ENCODE results near the gene C5orf22. TPM values are rescaled to one million over a fixed set of nuclear protein-coding genes. Genes with fewer than 3 reads are reported as not detected.

The C5orf22 gene
- polyA plus RNA-seq, 1 donor from 2014 or later: 20.3 TPM

GRCh38 chr5:31504529-31504928, 27.6 kb upstream of the C5orf22 start:
- TF ChIP-seq TAF1 (IDR thresholded peaks at IDR 0.05; ENCODE audit: low read depth) (no peak), EZH2 (IDR thresholded peaks at IDR 0.05; ENCODE audit: borderline replicate concordance, insufficient read depth, low read length, poor library complexity, severe bottlenecking) (no peak), RAD21 (conservative IDR thresholded peaks at IDR 0.05) (no peak), POLR2AphosphoS5 (IDR thresholded peaks at IDR 0.05) (peak; percentile 47), CTCF (IDR thresholded peaks at IDR 0.05; ENCODE audit: poor library complexity, severe bottlenecking) (no peak), EP300 (conservative IDR thresholded peaks at IDR 0.05; ENCODE audit: poor library complexity, severe bottlenecking) (peak; percentile 68), REST (IDR thresholded peaks at IDR 0.05; ENCODE audit: borderline replicate concordance) (no peak), SMC3 (conservative IDR thresholded peaks at IDR 0.05; ENCODE audit: poor library complexity) (no peak)
- no peak overlapping the region for H2AFZ ChIP-seq (ENCODE audit: low read depth, low read length)
- no peak overlapping the region for H3K27ac ChIP-seq (ENCODE audit: low read length)
- H3K79me2 ChIP-seq (replicated peaks; ENCODE audit: insufficient read depth, low read length): no peaks in the 10 kb centered on the region
- no peaks in the 10 kb centered on the region for H3F3A ChIP-seq (ENCODE audit: insufficient read depth, low read length, poor library complexity, severe bottlenecking)
- H3K27me3 ChIP-seq (ENCODE audit: insufficient read depth, low read depth, low read length): no peaks in the 10 kb centered on the region
- H3K36me3 ChIP-seq (ENCODE audit: insufficient read depth, low read length): no peaks in the 10 kb centered on the region
- H3K4me2 ChIP-seq (ENCODE audit: low read length): no peak overlapping the region
- no peak overlapping the region for H3K9ac ChIP-seq (ENCODE audit: low read length)
- no peaks in the 10 kb centered on the region for H4K20me1 ChIP-seq (ENCODE audit: insufficient read depth)
- no peaks in the 10 kb centered on the region for H3K9me2 ChIP-seq (ENCODE audit: insufficient read depth, low read length)
- H3K9me3 ChIP-seq (ENCODE audit: low read length): no peaks in the 10 kb centered on the region
- no peak overlapping the region for H3K4me3 ChIP-seq (ENCODE audit: low read length)

- Histone ChIP-seq H3K9me2 (ENCODE audit: insufficient read depth, low read length) (no peaks in the 10 kb centered on the region), H3K4me3 (ENCODE audit: low read length) (no peak overlapping the region), H3K4me2 (ENCODE audit: low read length) (no peak overlapping the region), H3F3A (ENCODE audit: insufficient read depth, low read length, poor library complexity, severe bottlenecking) (no peaks in the 10 kb centered on the region), H3K27me3 (ENCODE audit: insufficient read depth, low read depth, low read length) (no peaks in the 10 kb centered on the region), H2AFZ (ENCODE audit: low read depth, low read length) (no peak overlapping the region), H3K36me3 (ENCODE audit: insufficient read depth, low read length) (peaks cover 11% of the 10 kb centered on the region), H3K79me2 (replicated peaks; ENCODE audit: insufficient read depth, low read length) (no peaks in the 10 kb centered on the region), H4K20me1 (ENCODE audit: insufficient read depth) (no peaks in the 10 kb centered on the region), H3K9ac (ENCODE audit: low read length) (no peak overlapping the region), H3K27ac (ENCODE audit: low read length) (no peak overlapping the region), H3K9me3 (ENCODE audit: low read length) (no peaks in the 10 kb centered on the region)
- TF ChIP-seq CTCF (IDR thresholded peaks at IDR 0.05; ENCODE audit: poor library complexity, severe bottlenecking) (no peak), EP300 (conservative IDR thresholded peaks at IDR 0.05; ENCODE audit: poor library complexity, severe bottlenecking) (no peak), REST (IDR thresholded peaks at IDR 0.05; ENCODE audit: borderline replicate concordance) (no peak), RAD21 (conservative IDR thresholded peaks at IDR 0.05) (no peak), SMC3 (conservative IDR thresholded peaks at IDR 0.05; ENCODE audit: poor library complexity) (no peak)
Measured at GRCh38 chr5:31511305-31511704, 20.8 kb upstream of the C5orf22 start.

Data from neural cell (in vitro differentiated cells).